Measurements from ENCODE around the gene OR2H1.

Gene OR2H1

GRCh38 chr6:29477923-29478450 lies 21.0 kb downstream of the OR2H1 start:
- Histone ChIP-seq H3K4me1 (ENCODE audit: insufficient read depth, low read length) (no peaks in the 10 kb centered on the region), H3K27me3 (ENCODE audit: insufficient read depth, low read length, poor library complexity) (no peaks in the 10 kb centered on the region), H4K20me1 (ENCODE audit: insufficient read depth, low read length) (no peaks in the 10 kb centered on the region), H3K36me3 (ENCODE audit: insufficient read depth, low read length) (no peaks in the 10 kb centered on the region), H3K4me3 (ENCODE audit: low read depth in 1 of 2, low read length in 2 of 2) (no peak overlapping the region), H3K9ac (ENCODE audit: low read depth, low read length) (no peak overlapping the region), H3K79me2 (ENCODE audit: insufficient read depth, low read length) (no peaks in the 10 kb centered on the region), H3K4me2 (ENCODE audit: insufficient read depth, low read length) (no peak overlapping the region), H2AFZ (ENCODE audit: low read depth, low read length) (no peak overlapping the region), H3K27ac (ENCODE audit: low read length) (no peak overlapping the region), H3K9me3 (ENCODE audit: insufficient read depth, low read length, severe bottlenecking) (no peaks in the 10 kb centered on the region)
- TF ChIP-seq CTCF (IDR thresholded peaks at IDR 0.05; ENCODE audit: borderline replicate concordance, extremely low read depth, low read length, poor library complexity, severe bottlenecking) (no peak), EZH2 (IDR thresholded peaks at IDR 0.05; ENCODE audit: borderline replicate concordance, low read depth, low read length, severe bottlenecking) (no peak)
- no peak for DNase-seq
- no peak for ATAC-seq (ENCODE audit: insufficient read depth, low read depth)

GRCh38 chr6:29478740-29479139 lies 21.8 kb downstream of the OR2H1 start:
- Histone ChIP-seq H3K4me3 (ENCODE audit: low read depth in 1 of 2, low read length in 2 of 2) (no peak overlapping the region), H3K9ac (ENCODE audit: low read depth, low read length) (no peak overlapping the region), H2AFZ (ENCODE audit: low read depth, low read length) (no peak overlapping the region), H3K79me2 (ENCODE audit: insufficient read depth, low read length) (no peaks in the 10 kb centered on the region), H3K36me3 (ENCODE audit: insufficient read depth, low read length) (no peaks in the 10 kb centered on the region), H3K4me2 (ENCODE audit: insufficient read depth, low read length) (no peak overlapping the region), H3K9me3 (ENCODE audit: insufficient read depth, low read length, severe bottlenecking) (no peaks in the 10 kb centered on the region), H3K27ac (ENCODE audit: low read length) (no peak overlapping the region), H4K20me1 (ENCODE audit: insufficient read depth, low read length) (no peaks in the 10 kb centered on the region), H3K27me3 (ENCODE audit: insufficient read depth, low read length, poor library complexity) (no peaks in the 10 kb centered on the region), H3K4me1 (ENCODE audit: insufficient read depth, low read length) (no peaks in the 10 kb centered on the region)
- DNase-seq (no peak), ATAC-seq (ENCODE audit: insufficient read depth, low read depth) (no peak)
- TF ChIP-seq CTCF (IDR thresholded peaks at IDR 0.05; ENCODE audit: borderline replicate concordance, extremely low read depth, low read length, poor library complexity, severe bottlenecking) (no peak), EZH2 (IDR thresholded peaks at IDR 0.05; ENCODE audit: borderline replicate concordance, low read depth, low read length, severe bottlenecking) (no peak)

- H3K9me3 ChIP-seq (ENCODE audit: insufficient read depth, low read length, severe bottlenecking): no peaks in the 10 kb centered on the region
- H3K36me3 ChIP-seq (ENCODE audit: insufficient read depth, low read length): no peaks in the 10 kb centered on the region
- H3K27ac ChIP-seq (ENCODE audit: low read length): no peak overlapping the region
- no peak overlapping the region for H2AFZ ChIP-seq (ENCODE audit: low read depth, low read length)
- no peaks in the 10 kb centered on the region for H3K79me2 ChIP-seq (ENCODE audit: insufficient read depth, low read length)
- DNase-seq: no peak
- no peaks in the 10 kb centered on the region for H3K4me1 ChIP-seq (ENCODE audit: insufficient read depth, low read length)
- H4K20me1 ChIP-seq (ENCODE audit: insufficient read depth, low read length): no peaks in the 10 kb centered on the region
- H3K9ac ChIP-seq (ENCODE audit: low read depth, low read length): no peak overlapping the region
- no peaks in the 10 kb centered on the region for H3K27me3 ChIP-seq (ENCODE audit: insufficient read depth, low read length, poor library complexity)
- no peak overlapping the region for H3K4me3 ChIP-seq (ENCODE audit: low read depth in 1 of 2, low read length in 2 of 2)
- no peak overlapping the region for H3K4me2 ChIP-seq (ENCODE audit: insufficient read depth, low read length)
- ATAC-seq (ENCODE audit: insufficient read depth, low read depth): no peak
- TF ChIP-seq EZH2 (IDR thresholded peaks at IDR 0.05; ENCODE audit: borderline replicate concordance, low read depth, low read length, severe bottlenecking) (no peak), CTCF (IDR thresholded peaks at IDR 0.05; ENCODE audit: borderline replicate concordance, extremely low read depth, low read length, poor library complexity, severe bottlenecking) (no peak)
These were observed 22.6 kb downstream of the OR2H1 start for GRCh38 chr6:29479560-29479959.

- no peak for ATAC-seq (ENCODE audit: insufficient read depth, low read depth)
- Histone ChIP-seq H3K36me3 (ENCODE audit: insufficient read depth, low read length) (no peaks in the 10 kb centered on the region), H3K27ac (ENCODE audit: low read length) (no peak overlapping the region), H3K4me2 (ENCODE audit: insufficient read depth, low read length) (no peak overlapping the region), H3K4me1 (ENCODE audit: insufficient read depth, low read length) (no peaks in the 10 kb centered on the region), H3K27me3 (ENCODE audit: insufficient read depth, low read length, poor library complexity) (no peaks in the 10 kb centered on the region), H4K20me1 (ENCODE audit: insufficient read depth, low read length) (no peaks in the 10 kb centered on the region), H3K9ac (ENCODE audit: low read depth, low read length) (no peak overlapping the region), H3K9me3 (ENCODE audit: insufficient read depth, low read length, severe bottlenecking) (no peaks in the 10 kb centered on the region), H2AFZ (ENCODE audit: low read depth, low read length) (no peak overlapping the region), H3K4me3 (ENCODE audit: low read depth in 1 of 2, low read length in 2 of 2) (no peak overlapping the region), H3K79me2 (ENCODE audit: insufficient read depth, low read length) (no peaks in the 10 kb centered on the region)
- DNase-seq: no peak
- TF ChIP-seq EZH2 (IDR thresholded peaks at IDR 0.05; ENCODE audit: borderline replicate concordance, low read depth, low read length, severe bottlenecking) (no peak), CTCF (IDR thresholded peaks at IDR 0.05; ENCODE audit: borderline replicate concordance, extremely low read depth, low read length, poor library complexity, severe bottlenecking) (no peak)
These were observed 26.2 kb downstream of the OR2H1 start for GRCh38 chr6:29483186-29483585.
